HEK293 (cell line): Measurements from ENCODE around the gene PHACTR2.
"Not testable (repeated sequence)": the region's sequence is repeated elsewhere in the genome, so short reads cannot be mapped to it uniquely, and the experiment has no call there.

Experiments used
- CTCF ChIA-PET: fragments of 350-600 bp; formaldehyde crosslinking; extraction: SDS; loops from one replicate; lab custom pipeline; 2021; ENCODE audit warnings: antibody characterized with exemption; lab: Yijun Ruan, JAX
- POLR2A ChIA-PET: fragments of 300-600 bp; formaldehyde crosslinking; extraction: SDS; loops from one replicate; lab custom pipeline; 2020; ENCODE audit warnings: antibody characterized with exemption, inconsistent platforms; lab: Yijun Ruan, JAX
- H3K27ac ChIP-seq: fragments of 200-500 bp; sonication (Bioruptor generic); 2 replicates; pipeline ENCODE4 v1.5.1; 2014; ENCODE audit warnings: low read depth, low read length, control low read depth, inconsistent platforms; ENCODE audit errors: extremely low read depth
- H3K36me3 ChIP-seq, 2 experiments: fragments of 200-500 bp in 1 of 2; sonication (Bioruptor generic) in 1 of 2; 1 replicate in 1 of 2; 2 replicates in 1 of 2; pipeline ENCODE4 v1.5.1; 2014 to 2017; ENCODE audit warnings: inconsistent platforms in 2 of 2, low read length in 2 of 2; ENCODE audit not compliant: control insufficient read depth in 2 of 2, insufficient read depth in 1 of 2
- H3K4me1 ChIP-seq: fragments of 200-500 bp; sonication (Bioruptor generic); 2 replicates; pipeline ENCODE4 v1.5.1; 2014; ENCODE audit warnings: mild to moderate bottlenecking, low read length, inconsistent platforms; ENCODE audit not compliant: control insufficient read depth, insufficient read depth
- H3K4me3 ChIP-seq: 2 replicates; pipeline ENCODE4 v1.5.1; 2011; ENCODE audit warnings: low read depth, mild to moderate bottlenecking, control low read depth, low read length, moderate library complexity
- H3K9me3 ChIP-seq: fragments of 200-500 bp; sonication (Bioruptor generic); 2 replicates; pipeline ENCODE4 v1.5.1; 2014; ENCODE audit warnings: low read depth, low read length, inconsistent platforms; ENCODE audit not compliant: control insufficient read depth, insufficient read depth
- FEZF1 ChIP-seq: fragments of 450-650 bp; formaldehyde crosslinking; IDR thresholded peaks from 2 replicates; pipeline ENCODE4 v1.5.1; 2016; ENCODE audit warnings: missing biosample characterization, missing genetic modification characterization
- KLF7 ChIP-seq: fragments of 450-650 bp; formaldehyde crosslinking; IDR thresholded peaks from 2 replicates; pipeline ENCODE4 v1.5.1; 2016; ENCODE audit warnings: missing biosample characterization, missing genetic modification characterization, borderline replicate concordance
- ZBTB49 ChIP-seq: fragments of 450-650 bp; formaldehyde crosslinking; IDR thresholded peaks from 2 replicates; pipeline ENCODE4 v1.5.1; 2016; ENCODE audit warnings: missing biosample characterization, missing genetic modification characterization, low read depth
- ZFP37 ChIP-seq: fragments of 450-650 bp; formaldehyde crosslinking; IDR thresholded peaks from 2 replicates; pipeline ENCODE4 v1.5.1; 2016; ENCODE audit warnings: missing biosample characterization, missing genetic modification characterization
- ZNF146 ChIP-seq: fragments of 450-650 bp; formaldehyde crosslinking; IDR thresholded peaks from 2 replicates; pipeline ENCODE4 v1.5.1; 2016; ENCODE audit warnings: missing biosample characterization, missing genetic modification characterization
- ZNF266 ChIP-seq: fragments of 450-650 bp; formaldehyde crosslinking; IDR thresholded peaks from 2 replicates; pipeline ENCODE4 v1.5.1; 2016; ENCODE audit warnings: missing biosample characterization, missing genetic modification characterization, low read depth
- ZNF416 ChIP-seq: fragments of 450-650 bp; formaldehyde crosslinking; IDR thresholded peaks from 2 replicates; pipeline ENCODE4 v1.5.1; 2016; ENCODE audit warnings: missing biosample characterization, missing genetic modification characterization
- ZNF529 ChIP-seq: fragments of 450-650 bp; formaldehyde crosslinking; IDR thresholded peaks from 2 replicates; pipeline ENCODE4 v1.5.1; 2017; ENCODE audit warnings: missing genetic modification characterization, missing biosample characterization; ENCODE audit not compliant: insufficient replicate concordance
- ZNF654 ChIP-seq: fragments of 450-650 bp; formaldehyde crosslinking; IDR thresholded peaks from 2 replicates; pipeline ENCODE4 v1.5.1; 2016; ENCODE audit warnings: low read depth, missing biosample characterization, missing genetic modification characterization
- ZNF660 ChIP-seq: fragments of 450-650 bp; IDR thresholded peaks from 2 replicates; pipeline ENCODE4 v1.5.1; 2018; ENCODE audit warnings: missing biosample characterization, mild to moderate bottlenecking, missing genetic modification characterization
- ZNF777 ChIP-seq: fragments of 450-650 bp; formaldehyde crosslinking; IDR thresholded peaks from 2 replicates; pipeline ENCODE4 v1.5.1; 2017; ENCODE audit warnings: missing biosample characterization, missing genetic modification characterization, borderline replicate concordance
- TF ChIP-seq, protein P1 (sequence below): fragments of 450-650 bp; formaldehyde crosslinking; IDR thresholded peaks from 2 replicates; pipeline ENCODE4 v1.5.1; 2016; ENCODE audit warnings: missing biosample characterization, missing genetic modification characterization
- TF ChIP-seq, protein P2 (sequence below): fragments of 450-650 bp; formaldehyde crosslinking; IDR thresholded peaks from 2 replicates; pipeline ENCODE4 v1.5.1; 2016; ENCODE audit warnings: missing biosample characterization, missing genetic modification characterization

Gene PHACTR2

DNA sequence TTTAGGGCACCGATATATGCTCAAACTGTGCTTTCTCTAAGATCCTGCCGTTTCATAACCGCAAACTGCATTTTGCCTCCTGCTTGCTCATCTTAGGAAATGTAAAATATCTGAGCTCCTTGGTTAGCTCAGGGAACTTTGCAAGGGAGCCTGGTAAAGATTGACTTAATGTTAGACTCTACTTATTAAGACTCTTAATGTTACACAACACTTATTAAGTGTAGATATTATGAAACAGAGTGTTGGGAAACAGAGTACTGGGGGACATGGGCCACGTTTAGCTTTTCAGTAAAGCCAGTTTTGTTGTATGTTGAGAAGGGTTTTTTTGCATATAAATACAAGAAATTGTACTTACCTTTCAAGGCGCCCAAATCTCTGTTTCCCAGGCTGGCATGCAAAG is 167.3 kb downstream of the PHACTR2 start (continued):
- TF ChIP-seq ZBTB49, result no peak
- TF ChIP-seq ZNF660 (tag by site-specific recombination), result no peak
- no peak for TF ChIP-seq FEZF1 (tag by site-specific recombination)
- TF ChIP-seq ZNF654 (tag by site-specific recombination), result no peak
- TF ChIP-seq, protein P1, sequence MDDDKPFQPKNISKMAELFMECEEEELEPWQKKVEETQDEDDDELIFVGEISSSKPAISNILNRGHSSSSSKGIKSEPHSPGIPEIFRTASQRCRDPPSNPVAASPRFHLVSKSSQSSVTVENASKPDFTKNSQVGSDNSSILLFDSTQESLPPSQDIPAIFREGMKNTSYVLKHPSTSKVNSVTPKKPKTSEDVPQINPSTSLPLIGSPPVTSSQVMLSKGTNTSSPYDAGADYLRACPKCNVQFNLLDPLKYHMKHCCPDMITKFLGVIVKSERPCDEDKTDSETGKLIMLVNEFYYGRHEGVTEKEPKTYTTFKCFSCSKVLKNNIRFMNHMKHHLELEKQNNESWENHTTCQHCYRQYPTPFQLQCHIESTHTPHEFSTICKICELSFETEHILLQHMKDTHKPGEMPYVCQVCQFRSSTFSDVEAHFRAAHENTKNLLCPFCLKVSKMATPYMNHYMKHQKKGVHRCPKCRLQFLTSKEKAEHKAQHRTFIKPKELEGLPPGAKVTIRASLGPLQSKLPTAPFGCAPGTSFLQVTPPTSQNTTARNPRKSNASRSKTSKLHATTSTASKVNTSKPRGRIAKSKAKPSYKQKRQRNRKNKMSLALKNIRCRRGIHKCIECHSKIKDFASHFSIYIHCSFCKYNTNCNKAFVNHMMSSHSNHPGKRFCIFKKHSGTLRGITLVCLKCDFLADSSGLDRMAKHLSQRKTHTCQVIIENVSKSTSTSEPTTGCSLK (tag by site-specific recombination), result no peak
- TF ChIP-seq ZNF266 (tag by site-specific recombination), result no peak
- no peak for TF ChIP-seq ZNF416 (tag by site-specific recombination)
- TF ChIP-seq KLF7 (tag by site-specific recombination), result no peak
- no peak for TF ChIP-seq ZFP37 (tag by site-specific recombination)
- no peak for TF ChIP-seq ZNF777 (tag by site-specific recombination)

- H3K27ac ChIP-seq, H3K9me3 ChIP-seq, POLR2A ChIA-PET, H3K4me3 ChIP-seq, H3K4me1 ChIP-seq: not testable (repeated sequence)
- CTCF ChIA-PET, result interaction anchor here (0.7 to 1.2 kb wide), 2 partner anchors 100 to 276 kb away, joined by 3 to 4 read pairs; no protein-coding TSS in a partner anchor
- TF ChIP-seq, protein P2, sequence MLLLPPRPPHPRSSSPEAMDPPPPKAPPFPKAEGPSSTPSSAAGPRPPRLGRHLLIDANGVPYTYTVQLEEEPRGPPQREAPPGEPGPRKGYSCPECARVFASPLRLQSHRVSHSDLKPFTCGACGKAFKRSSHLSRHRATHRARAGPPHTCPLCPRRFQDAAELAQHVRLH (tag by site-specific recombination), result peak; percentile 36; the same call in 1 of the 2 replicates
- peak; percentile 98 for TF ChIP-seq ZNF146 (tag by site-specific recombination)
- peaks cover 48 to 87% of the 10 kb centered on the region in 2 experiments for H3K36me3 ChIP-seq
Observed at GRCh38 chr6:143851706-143852105, 173.9 kb downstream of the PHACTR2 start.

GRCh38 chr6:143855057-143855456 is 177.3 kb downstream of the PHACTR2 start:
- H3K4me3 ChIP-seq, H3K9me3 ChIP-seq, H3K27ac ChIP-seq, POLR2A ChIA-PET, H3K4me1 ChIP-seq: not testable (repeated sequence)
- H3K36me3 ChIP-seq, result peaks cover 60 to 87% of the 10 kb centered on the region in 2 experiments
- CTCF ChIA-PET, result interaction anchor here (0.8 kb wide), 1 partner anchor 25 kb away, joined by 3 read pairs; no protein-coding TSS in a partner anchor
- TF ChIP-seq ZNF529, result peak; percentile 42

DNA sequence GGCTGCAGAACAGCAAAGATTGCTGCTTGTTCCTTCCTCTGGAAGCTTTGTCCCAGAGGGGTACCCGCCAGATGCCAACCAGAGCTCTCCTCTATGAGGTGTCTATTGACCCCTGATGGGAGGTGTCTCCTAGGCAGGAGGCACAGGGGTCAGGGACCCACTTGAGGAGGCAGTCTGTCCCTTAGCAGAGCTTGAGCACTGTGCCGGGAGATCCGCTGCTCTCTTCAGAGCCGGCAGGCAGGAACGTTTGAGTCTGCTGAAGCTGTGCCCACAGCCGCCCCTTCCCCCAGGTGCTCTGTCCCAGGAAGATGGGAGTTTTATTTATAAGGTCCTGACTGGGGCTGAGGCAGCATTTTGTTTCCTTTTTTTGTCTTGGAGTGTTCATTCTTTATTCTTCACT is 179.0 kb downstream of the PHACTR2 start:
- H3K4me1 ChIP-seq, H3K27ac ChIP-seq, POLR2A ChIA-PET, H3K4me3 ChIP-seq, H3K9me3 ChIP-seq: not testable (repeated sequence)
- CTCF ChIA-PET, result interaction anchor here (1.1 kb wide), 1 partner anchor 281 kb away, joined by 3 read pairs; no protein-coding TSS in a partner anchor
- peaks cover 58 to 87% of the 10 kb centered on the region in 2 experiments for H3K36me3 ChIP-seq
